Cardiac muscle cell (in vitro differentiated cells and primary cell): ENCODE data around the gene CPA4. TPM values are rescaled to one million over a fixed set of nuclear protein-coding genes. Genes with fewer than 3 reads are reported as not detected.

ENCODE experiments used
- DNase-seq, 2 donors: peaks; one replicate each; pipeline versions ENCODE4 v3.0.0 to v3.0.0-alpha.2; 2010 to 2017; ENCODE audit warnings: low read depth in 1 of 2, low spot score in 1 of 2
- H3K27ac ChIP-seq: fragments of 200-600 bp; sonication (generic); 2 replicates; pipeline ENCODE4 v1.5.1; 2016
- H3K27me3 ChIP-seq: fragments of 200-600 bp; sonication (generic); 2 replicates; pipeline ENCODE4 v1.6.0; 2016; ENCODE audit warnings: control low read depth
- H3K36me3 ChIP-seq: fragments of 200-600 bp; sonication (generic); 2 replicates; pipeline ENCODE4 v1.5.1; 2016; ENCODE audit warnings: control low read depth
- H3K4me1 ChIP-seq: fragments of 200-600 bp; sonication (generic); 2 replicates; pipeline ENCODE4 v1.8.1; 2017; ENCODE audit warnings: low read depth, mild to moderate bottlenecking, mixed run types
- H3K4me3 ChIP-seq: fragments of 200-600 bp; sonication (generic); 2 replicates; pipeline ENCODE4 v1.5.1; 2016; ENCODE audit warnings: mild to moderate bottlenecking
- H3K9me3 ChIP-seq: fragments of 200-600 bp; sonication (generic); 2 replicates; pipeline ENCODE4 v1.5.1; 2017; ENCODE audit warnings: low read depth, mild to moderate bottlenecking, control low read depth
- CTCF ChIP-seq: IDR thresholded peaks from 2 replicates; pipeline ENCODE4 v1.5.1; 2012; ENCODE audit warnings: low read depth, mild to moderate bottlenecking, low read length
- polyA plus RNA-seq: library from polyadenylated mRNA; unstranded; fragments of >200 nt; fragmentation: Nextera tagmentation; extraction: Ambion mirVana; gene quantifications from 2 replicates; pipeline ENCODE4 v1.2.1, GENCODE V29; 2016
- total RNA-seq: library from RNA; depleted of rRNA; stranded (reverse); fragments of >200 nt; gene quantifications from 2 replicates; pipeline ENCODE4 v1.2.3, GENCODE V29; 2016

CPA4 gene
- total and polyA plus RNA-seq, 2 experiments from 2014 or later = 0.24 TPM; not detected in 1

- no peaks in the 10 kb centered on the region for H3K36me3 ChIP-seq
- peak in 1 of 2 donors; percentile 70 for DNase-seq
- TF ChIP-seq CTCF = no peak
- no peak overlapping the region for H3K27ac ChIP-seq
- H3K4me3 ChIP-seq = no peak overlapping the region
- no peaks in the 10 kb centered on the region for H3K9me3 ChIP-seq
- H3K27me3 ChIP-seq = no peaks in the 10 kb centered on the region
- peaks cover 32% of the 10 kb centered on the region for H3K4me1 ChIP-seq
These were observed 15.9 kb upstream of the CPA4 start for GRCh38 chr7:130276796-130277762.

GRCh38 chr7:130277763-130278643 is 15.0 kb upstream of the CPA4 start:
- no peak overlapping the region for H3K4me3 ChIP-seq
- no peaks in the 10 kb centered on the region for H3K36me3 ChIP-seq
- no peaks in the 10 kb centered on the region for H3K9me3 ChIP-seq
- TF ChIP-seq CTCF = peak; percentile 76
- H3K4me1 ChIP-seq = peaks cover 27% of the 10 kb centered on the region
- peak; percentile 74 to 84 for DNase-seq
- H3K27me3 ChIP-seq = no peaks in the 10 kb centered on the region
- H3K27ac ChIP-seq = no peak overlapping the region

GRCh38 chr7:130278860-130279259 is 14.1 kb upstream of the CPA4 start:
- H3K4me3 ChIP-seq = no peak overlapping the region
- H3K36me3 ChIP-seq = no peaks in the 10 kb centered on the region
- no peaks in the 10 kb centered on the region for H3K27me3 ChIP-seq
- DNase-seq = peak in 1 of 2 donors; percentile 97
- peaks cover 21% of the 10 kb centered on the region for H3K4me1 ChIP-seq
- no peaks in the 10 kb centered on the region for H3K9me3 ChIP-seq
- H3K27ac ChIP-seq = no peak overlapping the region
- TF ChIP-seq CTCF = no peak

- H3K4me3 ChIP-seq = no peak overlapping the region
- no peaks in the 10 kb centered on the region for H3K9me3 ChIP-seq
- H3K36me3 ChIP-seq = no peaks in the 10 kb centered on the region
- no peak overlapping the region for H3K27ac ChIP-seq
- no peaks in the 10 kb centered on the region for H3K27me3 ChIP-seq
- H3K4me1 ChIP-seq = peaks cover 16% of the 10 kb centered on the region
- TF ChIP-seq CTCF = no peak
- DNase-seq = no peak
These were observed 13.7 kb upstream of the CPA4 start for GRCh38 chr7:130279286-130279685.

- Histone ChIP-seq H3K4me1 (peaks cover 10% of the 10 kb centered on the region), H3K36me3 (no peaks in the 10 kb centered on the region), H3K27ac (no peak overlapping the region), H3K9me3 (no peaks in the 10 kb centered on the region), H3K27me3 (no peaks in the 10 kb centered on the region), H3K4me3 (no peak overlapping the region)
- no peak for TF ChIP-seq CTCF
- DNase-seq = no peak
These were observed 13.1 kb upstream of the CPA4 start for GRCh38 chr7:130279906-130280305.
